NCI-H82 treated with DMSO at 0.1 percent for 48 hours (cell line): ENCODE measurements around the gene SYT12.

Source experiments
- DNase-seq: peaks from one replicate; lab custom pipeline; 2025; ENCODE audit not compliant: unreplicated experiment; lab: John Stamatoyannopoulos, UW

The SYT12 gene

DNA sequence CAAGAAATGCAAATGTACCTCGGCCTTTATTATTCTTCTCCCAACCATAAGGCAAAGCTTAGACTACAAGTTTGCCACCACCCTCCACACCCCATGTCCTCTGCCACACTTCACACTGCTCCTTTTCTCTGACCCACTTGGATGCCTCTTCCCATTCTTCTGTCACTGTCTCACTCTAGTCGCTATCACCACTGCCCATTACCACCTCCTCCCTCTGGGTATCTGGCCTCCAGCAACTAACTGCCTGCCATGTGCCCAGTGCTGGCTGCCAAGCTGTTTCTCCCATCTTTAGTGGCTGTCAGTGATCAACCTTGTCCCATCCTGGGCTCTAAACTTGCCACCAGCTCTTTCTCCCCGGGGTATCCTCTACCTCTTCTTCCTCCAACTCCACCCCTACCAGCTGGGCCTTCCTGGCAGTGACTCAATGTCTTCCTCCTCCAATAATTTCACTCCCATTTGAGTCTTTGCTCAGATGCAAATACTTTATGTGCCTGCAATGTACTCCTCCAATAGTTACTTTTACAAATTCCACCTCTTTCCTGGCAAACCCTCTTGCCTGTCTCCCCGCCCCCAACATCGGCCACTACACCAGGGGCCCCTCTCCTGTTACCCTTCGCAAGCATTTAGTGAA is 76.0 kb downstream of the SYT12 start:
- DNase-seq: no peak

DNA sequence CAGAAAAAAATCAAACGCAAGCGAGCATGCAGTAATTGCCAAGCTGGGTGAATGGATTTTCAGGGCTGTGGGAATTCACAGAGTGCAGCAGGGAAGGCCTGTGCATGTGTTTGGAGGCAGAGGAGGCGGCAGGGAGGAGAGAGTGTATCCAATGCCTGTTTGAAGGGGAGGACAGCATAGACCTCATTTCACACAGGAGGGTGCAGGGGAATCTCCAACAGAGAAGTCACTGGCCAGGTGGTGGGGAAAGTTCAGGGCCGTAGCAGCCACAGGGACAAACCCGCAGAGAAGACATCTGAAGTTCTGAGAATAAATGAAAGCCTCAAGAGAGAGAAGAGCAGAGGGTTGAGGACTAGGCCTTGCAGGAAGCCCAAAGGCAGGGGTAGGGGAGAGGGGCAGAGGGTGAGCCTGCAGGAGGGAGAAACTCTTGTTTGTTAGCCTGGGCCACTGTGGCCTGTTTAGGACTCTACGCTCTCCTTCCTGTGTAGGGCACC is 76.9 kb downstream of the SYT12 start:
- no peak for DNase-seq
